Gastrocnemius medialis (tissue), 4 donors: Measurements from ENCODE around the gene SPECC1. TPM values are rescaled to one million over a fixed set of nuclear protein-coding genes. Genes with fewer than 3 reads are reported as not detected.

Experiments used
- ATAC-seq, 2 donors: fragments of 150-250 bp; one replicate each; pipeline ENCODE4 v1.9.1; 2016
- DNase-seq, 2 donors: peaks; one replicate each; pipeline ENCODE4 v3.0.0-alpha.2; 2019
- H3K27ac ChIP-seq, 4 donors: fragments of 200-600 bp; sonication (generic); 1 replicate in 1 of 4; 2 replicates in 3 of 4; pipeline ENCODE4 v1.5.1; 2016 to 2018; ENCODE audit warnings: mild to moderate bottlenecking in 2 of 4, moderate library complexity in 1 of 4
- H3K27me3 ChIP-seq, 3 donors: fragments of 200-600 bp; sonication (generic) in 2 of 3; 1 replicate in 1 of 3; 2 replicates in 2 of 3; pipeline versions ENCODE4 v1.5.1 to v1.6.0; 2016 to 2019; ENCODE audit warnings: mild to moderate bottlenecking in 1 of 3, moderate library complexity in 1 of 3
- H3K36me3 ChIP-seq, 2 donors: fragments of 200-600 bp; sonication (generic) in 1 of 2; one replicate each; pipeline ENCODE4 v1.5.1; 2017 to 2018
- H3K4me1 ChIP-seq, 2 donors: fragments of 200-600 bp; sonication (generic) in 1 of 2; one replicate each; pipeline ENCODE4 v1.5.1; 2016 to 2017; ENCODE audit warnings: mild to moderate bottlenecking in 2 of 2
- H3K4me3 ChIP-seq, 4 donors: fragments of 200-600 bp; sonication (generic) in 3 of 4; 1 replicate in 1 of 4; 2 replicates in 3 of 4; pipeline ENCODE4 v1.5.1; 2016 to 2019; ENCODE audit warnings: mild to moderate bottlenecking in 2 of 4
- H3K9me3 ChIP-seq, 3 donors: fragments of 200-600 bp; sonication (generic) in 2 of 3; 1 replicate in 1 of 3; 2 replicates in 2 of 3; pipeline ENCODE4 v1.5.1; 2016 to 2019
- POLR2A ChIP-seq, 2 donors: fragments of 450-650 bp; IDR thresholded peaks; one replicate each; pipeline ENCODE4 v1.6.1; 2017; ENCODE audit warnings: antibody characterized with exemption in 2 of 2, mild to moderate bottlenecking in 2 of 2, moderate library complexity in 2 of 2
- in situ Hi-C, 4 donors: fragments of 200-750 bp; cut with MboI; loops; one replicate each; pipeline versions ENCODE4 v1.15.0 to v1.8.0; 2017; ENCODE audit warnings: low sequenced_read_pairs in 4 of 4
- intact Hi-C: fragments of 100-400 bp; cut with DNase I; formaldehyde crosslinking; loops from one replicate; pipeline ENCODE4 v1.15.1; 2023; ENCODE audit warnings: low total_unique reads
- total RNA-seq, 4 donors: library from RNA; depleted of rRNA; stranded (reverse); fragments of >200 nt; gene quantifications; one replicate each; pipeline versions ENCODE4 v1.1.0 to v1.2.3, GENCODE V29; 2016
- TF ChIP-seq, protein P1 (sequence below), 5 experiments: fragments of 450-650 bp in 3 of 5; fragments of 200-600 bp in 2 of 5; sonication (generic) in 2 of 5; IDR thresholded peaks in 4 of 5; conservative IDR thresholded peaks in 1 of 5; 1 replicate in 4 of 5; 2 replicates in 1 of 5; pipeline ENCODE4 v1.5.1; 2016 to 2019; ENCODE audit warnings: antibody characterized with exemption in 5 of 5, mild to moderate bottlenecking in 3 of 5, moderate library complexity in 3 of 5

The SPECC1 gene
- total RNA-seq, 4 donors from 2014 or later, result 6.1 to 17.9 (median 9.5) TPM

DNA sequence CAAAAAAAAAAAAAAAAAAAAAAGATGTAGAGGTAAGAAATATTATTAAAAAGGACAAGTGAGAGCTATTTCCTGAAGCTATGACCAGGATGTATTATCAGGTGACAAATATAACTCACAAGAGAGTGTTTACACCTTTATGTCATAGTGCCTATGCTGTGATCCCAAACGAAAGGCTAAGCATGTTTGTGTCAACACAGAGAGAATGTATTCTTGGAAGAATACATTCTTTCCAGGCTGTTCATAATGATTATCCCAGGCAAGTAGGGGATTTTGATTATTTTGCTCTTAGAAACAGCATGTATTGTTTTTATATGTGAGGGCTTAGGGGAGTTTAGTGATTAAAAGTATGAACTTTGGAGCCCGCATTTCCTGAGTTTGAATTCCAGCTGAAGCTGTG lies 175.0 kb downstream of the SPECC1 start:
- H3K27me3 ChIP-seq, result no peaks in the 10 kb centered on the region
- ATAC-seq, result no peak
- no peaks in the 10 kb centered on the region for H3K36me3 ChIP-seq
- no peak for DNase-seq
- in situ Hi-C loops (no loop called here), intact Hi-C loops (no loop called here)
- no peak overlapping the region for H3K27ac ChIP-seq
- H3K4me3 ChIP-seq, result no peak overlapping the region
- H3K4me1 ChIP-seq, result no peaks in the 10 kb centered on the region
- H3K9me3 ChIP-seq, result no peaks in the 10 kb centered on the region
- no peak for TF ChIP-seq POLR2A (IDR thresholded peaks at IDR 0.05)
- TF ChIP-seq, protein P1, sequence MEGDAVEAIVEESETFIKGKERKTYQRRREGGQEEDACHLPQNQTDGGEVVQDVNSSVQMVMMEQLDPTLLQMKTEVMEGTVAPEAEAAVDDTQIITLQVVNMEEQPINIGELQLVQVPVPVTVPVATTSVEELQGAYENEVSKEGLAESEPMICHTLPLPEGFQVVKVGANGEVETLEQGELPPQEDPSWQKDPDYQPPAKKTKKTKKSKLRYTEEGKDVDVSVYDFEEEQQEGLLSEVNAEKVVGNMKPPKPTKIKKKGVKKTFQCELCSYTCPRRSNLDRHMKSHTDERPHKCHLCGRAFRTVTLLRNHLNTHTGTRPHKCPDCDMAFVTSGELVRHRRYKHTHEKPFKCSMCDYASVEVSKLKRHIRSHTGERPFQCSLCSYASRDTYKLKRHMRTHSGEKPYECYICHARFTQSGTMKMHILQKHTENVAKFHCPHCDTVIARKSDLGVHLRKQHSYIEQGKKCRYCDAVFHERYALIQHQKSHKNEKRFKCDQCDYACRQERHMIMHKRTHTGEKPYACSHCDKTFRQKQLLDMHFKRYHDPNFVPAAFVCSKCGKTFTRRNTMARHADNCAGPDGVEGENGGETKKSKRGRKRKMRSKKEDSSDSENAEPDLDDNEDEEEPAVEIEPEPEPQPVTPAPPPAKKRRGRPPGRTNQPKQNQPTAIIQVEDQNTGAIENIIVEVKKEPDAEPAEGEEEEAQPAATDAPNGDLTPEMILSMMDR (IDR thresholded peaks at IDR 0.05 in 4 of 5, conservative IDR thresholded peaks at IDR 0.05 in 1 of 5), result no peak

DNA sequence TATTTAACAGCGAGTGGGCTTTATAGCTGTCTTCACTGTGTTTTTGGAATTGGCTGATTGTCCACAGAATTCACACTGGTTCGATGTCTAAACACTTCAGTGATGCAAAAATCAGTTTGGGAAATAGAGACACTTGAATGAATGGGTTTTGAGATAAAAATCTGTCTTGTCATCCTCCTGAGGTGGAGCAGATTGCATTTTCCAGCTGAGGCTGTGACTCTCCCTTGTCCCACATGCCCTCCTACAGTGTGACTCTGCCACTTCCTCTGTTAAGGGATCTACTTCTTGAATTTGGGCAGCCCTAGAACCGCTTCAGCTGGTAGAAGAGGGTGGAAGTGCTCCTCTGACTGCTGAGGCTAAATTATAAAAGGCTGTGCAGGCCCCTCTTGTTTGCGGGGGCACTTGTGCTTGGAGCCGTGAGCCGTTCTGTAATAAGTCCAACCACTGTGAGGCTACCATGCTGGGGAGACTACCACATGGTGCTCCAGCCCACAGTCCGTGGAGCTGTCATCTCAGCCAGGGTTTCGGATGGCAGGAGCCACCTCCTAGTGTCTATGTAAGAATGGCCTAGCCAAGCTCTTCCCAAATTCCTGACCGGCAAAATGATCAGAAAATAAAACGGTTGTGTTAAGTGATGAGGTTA lies 175.9 kb downstream of the SPECC1 start:
- H3K27me3 ChIP-seq, result no peaks in the 10 kb centered on the region
- DNase-seq, result no peak
- H3K4me3 ChIP-seq, result no peak overlapping the region
- intact Hi-C loops (no loop called here), in situ Hi-C loops (no loop called here)
- no peak overlapping the region for H3K27ac ChIP-seq
- no peaks in the 10 kb centered on the region for H3K4me1 ChIP-seq
- ATAC-seq, result no peak
- H3K9me3 ChIP-seq, result no peaks in the 10 kb centered on the region
- no peaks in the 10 kb centered on the region for H3K36me3 ChIP-seq
- TF ChIP-seq, protein P1 (IDR thresholded peaks at IDR 0.05 in 4 of 5, conservative IDR thresholded peaks at IDR 0.05 in 1 of 5), result no peak

- in situ Hi-C loops (no loop called here), intact Hi-C loops (no loop called here)
- Histone ChIP-seq H3K4me1 (no peaks in the 10 kb centered on the region), H3K4me3 (no peak overlapping the region), H3K27me3 (no peaks in the 10 kb centered on the region), H3K36me3 (no peaks in the 10 kb centered on the region), H3K27ac (no peak overlapping the region), H3K9me3 (no peaks in the 10 kb centered on the region)
- TF ChIP-seq, protein P1 (IDR thresholded peaks at IDR 0.05 in 4 of 5, conservative IDR thresholded peaks at IDR 0.05 in 1 of 5), result no peak
- no peak for TF ChIP-seq POLR2A (IDR thresholded peaks at IDR 0.05)
- ATAC-seq, result no peak
- no peak for DNase-seq
Measured at GRCh38 chr17:20187049-20187448, 177.9 kb downstream of the SPECC1 start.

GRCh38 chr17:20189302-20189701 lies 180.1 kb downstream of the SPECC1 start:
- no peaks in the 10 kb centered on the region for H3K36me3 ChIP-seq
- intact Hi-C loops (no loop called here), in situ Hi-C loops (no loop called here)
- H3K27ac ChIP-seq, result no peak overlapping the region
- no peaks in the 10 kb centered on the region for H3K4me1 ChIP-seq
- no peak overlapping the region for H3K4me3 ChIP-seq
- H3K27me3 ChIP-seq, result no peaks in the 10 kb centered on the region
- ATAC-seq (no peak), DNase-seq (no peak)
- no peaks in the 10 kb centered on the region for H3K9me3 ChIP-seq
- TF ChIP-seq POLR2A (IDR thresholded peaks at IDR 0.05), result no peak
- TF ChIP-seq, protein P1 (IDR thresholded peaks at IDR 0.05 in 4 of 5, conservative IDR thresholded peaks at IDR 0.05 in 1 of 5), result no peak

DNA sequence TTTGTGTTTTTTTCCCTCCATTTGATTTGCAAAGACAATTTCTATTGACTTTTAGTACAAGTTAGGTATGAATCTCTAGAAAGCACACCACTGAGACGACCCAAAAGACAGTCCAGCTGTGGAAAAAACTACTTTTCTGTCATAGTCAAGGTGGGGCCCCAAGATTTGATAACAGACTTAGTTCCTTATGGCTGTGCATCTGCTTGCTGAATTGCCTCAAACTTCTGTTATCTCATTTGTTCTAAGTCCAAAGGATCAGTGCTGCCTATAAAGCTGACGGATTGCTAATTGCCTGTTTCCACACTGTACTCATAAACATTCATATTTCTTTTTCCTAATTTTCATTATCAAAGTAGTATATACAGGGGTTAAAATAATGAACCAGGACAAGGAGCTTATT lies 180.8 kb downstream of the SPECC1 start:
- H3K27me3 ChIP-seq, result no peaks in the 10 kb centered on the region
- no peak overlapping the region for H3K27ac ChIP-seq
- H3K4me1 ChIP-seq, result no peaks in the 10 kb centered on the region
- no peaks in the 10 kb centered on the region for H3K9me3 ChIP-seq
- H3K4me3 ChIP-seq, result no peak overlapping the region
- intact Hi-C loops (no loop called here), in situ Hi-C loops (no loop called here)
- DNase-seq (no peak), ATAC-seq (no peak)
- H3K36me3 ChIP-seq, result no peaks in the 10 kb centered on the region
- TF ChIP-seq, protein P1 (IDR thresholded peaks at IDR 0.05 in 4 of 5, conservative IDR thresholded peaks at IDR 0.05 in 1 of 5), result no peak
- TF ChIP-seq POLR2A (IDR thresholded peaks at IDR 0.05), result no peak
